HG03196 (cell line): ENCODE data around the gene WSCD1.

Source experiments
- ATAC-seq: cut with Tn5 transposase; IDR thresholded peaks from one replicate; pipeline ENCODE4 v1.9.1; 2021; ENCODE audit not compliant: unreplicated experiment

WSCD1 gene

DNA sequence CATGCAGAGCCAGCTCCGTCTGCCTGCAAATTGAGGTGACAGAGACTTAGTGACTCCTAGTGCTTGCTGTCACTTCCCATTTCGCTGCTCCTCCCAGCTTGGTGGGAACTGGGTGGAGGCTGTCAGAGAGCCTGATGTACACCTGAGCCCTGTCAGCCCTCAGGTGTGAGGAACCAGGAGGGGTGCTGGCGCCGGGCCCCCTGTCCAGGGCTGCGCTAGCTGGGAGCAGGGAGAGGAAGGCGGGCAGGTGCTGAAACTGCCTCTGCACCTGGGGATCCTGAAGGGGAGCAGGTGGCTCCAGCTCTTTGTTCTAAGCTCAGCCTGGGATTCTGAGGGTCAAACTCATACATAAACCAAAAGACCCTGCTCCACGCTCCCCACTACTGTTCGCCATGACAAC lies 10.8 kb upstream of the WSCD1 start:
- ATAC-seq: no peak

DNA sequence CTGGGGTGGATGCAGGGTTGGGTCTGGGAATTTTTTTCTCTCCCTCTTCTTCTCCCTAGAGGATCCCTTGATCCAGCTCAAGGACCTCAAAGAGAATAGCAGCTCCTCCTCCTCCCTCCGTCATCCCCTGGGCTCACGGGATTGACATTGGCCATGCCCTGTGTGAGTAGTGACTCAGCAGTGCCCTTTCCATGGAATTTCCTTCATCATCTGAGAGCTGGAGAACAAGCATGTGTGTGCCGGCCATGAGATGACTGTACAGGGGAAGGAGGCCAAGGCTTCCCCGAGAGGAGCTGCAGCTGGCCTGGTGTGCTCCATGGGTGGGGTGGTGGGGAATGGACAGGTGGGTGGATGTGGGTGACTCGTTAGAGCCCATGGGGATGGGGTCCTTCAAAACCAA lies 8.9 kb upstream of the WSCD1 start:
- no peak for ATAC-seq

DNA sequence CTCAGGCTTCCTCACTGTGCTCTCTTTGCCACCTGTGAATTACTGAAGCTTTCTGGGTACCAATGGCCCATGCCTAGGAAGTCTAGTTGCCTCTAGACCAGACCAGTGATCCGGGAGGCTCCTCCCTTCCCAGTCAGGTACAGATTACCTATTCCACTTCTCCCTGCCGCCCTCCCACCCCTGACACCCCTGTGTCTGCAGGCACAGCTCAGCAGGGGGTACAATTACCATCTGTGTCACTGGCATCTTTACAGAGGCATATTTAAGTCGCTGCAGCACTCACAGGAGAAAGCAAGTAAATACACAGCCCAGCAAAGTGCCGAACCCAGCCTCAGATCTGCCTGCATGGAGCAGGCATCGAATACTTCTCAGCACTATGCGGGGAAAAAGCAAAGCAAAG lies 5.3 kb upstream of the WSCD1 start:
- ATAC-seq: no peak

DNA sequence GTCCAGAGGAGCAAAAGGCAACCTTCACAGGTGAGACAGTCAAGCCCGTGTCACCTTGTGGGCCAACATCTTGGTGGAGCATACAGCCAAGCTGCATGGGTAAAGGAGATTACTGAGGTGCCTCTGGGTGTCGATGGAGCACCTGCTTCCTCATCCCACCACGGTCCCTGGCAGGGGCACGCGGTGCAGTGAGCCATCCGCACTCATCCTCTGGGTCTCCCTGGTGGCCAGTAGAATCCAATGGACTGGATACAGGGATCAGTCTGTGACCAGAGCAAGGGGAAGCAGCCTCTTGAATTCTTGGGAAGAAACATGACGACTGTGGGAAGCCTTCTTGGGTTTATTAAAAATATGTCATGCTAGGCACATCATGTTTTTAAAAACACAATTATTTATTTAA lies 4.8 kb upstream of the WSCD1 start:
- ATAC-seq: no peak

DNA sequence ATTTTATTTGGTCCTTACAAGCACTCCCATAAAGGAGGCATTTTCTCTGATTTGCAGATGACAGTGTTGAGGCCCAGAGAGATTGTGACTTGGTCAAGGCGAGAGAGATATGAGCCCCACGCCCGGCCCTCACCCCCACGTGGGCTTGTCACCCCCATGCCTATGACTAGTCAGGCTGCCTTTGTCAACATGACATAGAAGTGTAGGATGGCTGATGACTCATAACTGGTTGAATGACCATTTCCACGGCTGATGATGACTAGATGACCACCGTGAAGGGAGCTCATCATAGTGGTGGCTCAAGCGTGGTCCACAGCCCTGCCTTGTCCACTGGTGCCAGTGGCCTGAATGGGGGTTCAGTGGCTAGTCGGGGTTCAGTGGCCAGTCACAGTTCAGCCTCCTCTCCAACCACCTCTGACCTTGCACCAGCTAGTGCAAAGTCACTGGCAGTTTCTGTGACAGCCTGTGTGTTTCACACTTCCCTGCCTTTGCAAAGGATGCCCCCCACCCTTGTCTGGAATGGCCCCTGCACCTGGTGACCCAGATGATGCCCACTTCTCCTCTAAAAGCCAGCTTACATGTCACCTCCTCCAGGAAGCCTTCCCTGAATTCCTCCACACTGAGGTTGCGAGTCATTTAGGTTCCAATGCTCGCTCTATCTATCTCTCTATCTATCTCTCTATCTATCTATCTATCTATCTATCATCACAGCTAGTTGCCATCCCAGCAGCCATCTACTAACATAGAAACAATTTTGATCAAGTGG lies 3.8 kb upstream of the WSCD1 start:
- ATAC-seq: no peak

DNA sequence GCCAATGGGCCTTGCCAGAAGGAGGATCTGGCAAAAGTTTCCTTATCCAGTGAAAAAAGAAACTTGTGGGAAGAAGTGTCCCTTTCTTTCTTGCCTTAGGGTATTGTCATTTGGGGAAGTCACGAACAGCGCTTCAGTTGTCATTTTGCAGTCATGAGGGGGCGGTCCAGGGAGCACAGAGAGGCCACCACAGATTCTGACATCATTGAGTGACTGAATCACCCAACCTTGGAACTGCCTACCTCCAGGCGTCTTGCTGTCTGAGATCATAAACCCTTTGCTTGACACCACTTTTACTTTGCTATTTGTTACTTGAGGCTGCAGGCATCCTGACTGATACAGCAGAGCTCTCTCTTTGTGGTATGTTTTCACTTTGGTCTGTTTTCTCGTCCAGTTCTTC lies 3.1 kb upstream of the WSCD1 start:
- no peak for ATAC-seq

DNA sequence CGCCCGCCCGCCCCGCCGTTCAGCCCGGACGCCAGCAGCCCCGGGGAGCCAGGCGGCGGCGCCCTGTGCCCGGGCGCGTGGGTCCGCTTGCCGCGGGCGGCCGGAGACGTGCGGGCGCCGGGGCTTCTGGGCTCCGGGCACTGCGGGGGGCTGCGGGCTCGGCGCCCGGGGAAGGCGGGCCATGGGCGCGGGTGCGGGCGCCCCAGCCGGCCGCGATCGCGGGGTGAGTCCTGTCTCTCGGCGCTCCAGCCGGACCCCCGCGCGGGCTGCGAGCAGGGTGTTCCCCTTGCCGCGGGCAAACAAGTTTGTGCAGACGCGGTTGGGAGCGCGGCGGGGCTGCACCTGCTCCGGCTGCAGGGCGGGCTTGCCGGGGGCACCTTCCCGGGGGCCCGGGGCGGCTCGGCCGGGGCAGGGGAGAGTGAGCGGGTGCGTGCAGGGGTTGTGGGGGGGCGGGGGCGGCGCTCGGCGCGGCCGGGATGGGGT lies 292 bp downstream of the WSCD1 start:
- ATAC-seq: no peak

DNA sequence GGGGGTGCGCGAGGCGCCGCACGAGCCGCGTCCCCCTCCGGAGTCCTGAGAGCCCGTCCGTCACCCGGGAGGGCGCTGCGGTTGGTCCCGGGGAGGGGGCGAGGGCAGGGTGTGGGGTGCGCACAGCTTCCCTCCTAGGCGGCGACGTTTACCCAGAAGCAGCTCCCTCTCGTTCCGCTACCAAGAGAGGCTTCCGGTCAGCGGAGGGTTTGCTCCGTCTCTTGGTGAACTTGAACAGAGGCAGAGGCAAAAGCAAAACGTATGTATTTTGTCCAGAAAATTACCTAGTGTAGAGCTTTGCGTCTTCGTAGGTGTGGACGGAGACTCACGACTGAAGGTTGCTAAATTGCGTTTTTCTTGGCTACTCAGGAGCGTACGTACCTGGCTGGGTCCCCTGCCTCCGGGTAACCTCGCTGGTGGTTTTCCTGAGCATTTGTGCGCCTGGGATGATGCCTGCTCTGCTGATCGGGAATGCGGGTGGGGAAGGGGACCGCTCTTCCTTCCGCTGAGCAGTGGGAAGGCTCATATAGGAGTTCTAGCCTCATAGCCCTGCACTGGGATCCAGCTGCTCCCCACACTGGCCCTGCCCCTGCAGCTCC lies 833 bp downstream of the WSCD1 start:
- ATAC-seq: no peak

DNA sequence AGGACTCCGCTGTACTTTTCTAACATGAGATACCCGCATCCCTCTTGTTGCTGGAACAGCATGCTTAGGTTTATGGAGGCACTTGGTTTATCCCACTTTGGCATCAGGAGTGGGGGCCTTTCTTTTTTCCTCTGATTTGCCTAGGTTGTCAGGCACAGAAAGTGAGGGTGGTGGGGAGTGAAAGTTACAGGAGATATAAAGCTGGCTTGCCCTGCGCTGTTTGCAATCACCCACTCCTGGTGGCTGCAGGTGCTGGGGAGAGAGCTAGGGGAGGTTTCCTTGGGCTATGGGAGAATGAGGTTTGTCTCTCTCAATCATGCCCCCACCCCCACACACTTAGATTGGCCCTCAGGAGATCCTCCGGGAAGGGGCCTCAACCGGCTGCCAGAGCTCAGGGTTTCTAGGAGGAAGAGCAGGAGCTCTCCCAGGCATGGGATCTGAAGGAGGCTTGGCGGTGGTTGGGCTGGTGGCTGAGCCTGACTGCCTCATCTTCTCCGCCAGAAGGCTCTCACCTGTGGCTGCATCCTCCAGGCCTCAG lies 1.4 kb downstream of the WSCD1 start:
- no peak for ATAC-seq

DNA sequence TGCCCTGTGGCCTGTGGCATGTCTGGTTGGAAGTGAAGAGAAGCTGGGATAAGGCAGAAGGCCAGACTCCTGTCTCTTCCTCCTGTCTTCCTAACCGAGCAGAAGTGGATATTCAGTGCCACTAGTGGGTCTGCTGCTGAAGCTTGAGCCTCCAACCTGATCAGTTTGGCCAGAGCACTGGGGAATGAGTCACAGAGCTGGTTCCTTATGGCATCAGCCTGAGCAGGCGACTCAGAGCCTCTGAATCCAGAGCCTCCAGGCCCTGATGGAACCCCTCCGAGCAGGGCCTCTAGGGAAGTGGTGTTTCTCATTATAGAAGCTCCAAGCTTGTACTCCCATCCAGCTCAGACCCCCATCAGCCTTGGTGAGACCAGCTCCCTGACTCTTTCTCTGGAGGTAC lies 2.0 kb downstream of the WSCD1 start:
- no peak for ATAC-seq

DNA sequence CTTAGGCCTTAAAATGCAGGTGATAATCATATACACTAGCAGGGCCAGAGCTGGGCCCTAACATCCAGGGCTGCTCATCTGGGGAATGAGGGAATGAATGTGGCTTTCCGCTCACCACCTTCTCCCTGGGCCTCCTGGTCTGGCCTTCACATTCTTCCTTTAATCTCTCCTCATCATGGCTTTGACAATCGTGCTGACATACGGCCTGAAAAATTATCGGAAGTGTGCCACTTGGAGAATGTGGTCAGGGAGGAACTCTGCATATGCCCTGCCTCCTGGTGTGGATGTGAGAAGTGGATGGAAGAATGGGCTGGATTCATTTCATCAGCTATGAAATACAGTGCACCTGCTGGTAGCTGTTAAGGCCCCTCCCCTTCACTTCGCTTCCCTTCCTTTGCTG lies 2.4 kb downstream of the WSCD1 start:
- no peak for ATAC-seq

DNA sequence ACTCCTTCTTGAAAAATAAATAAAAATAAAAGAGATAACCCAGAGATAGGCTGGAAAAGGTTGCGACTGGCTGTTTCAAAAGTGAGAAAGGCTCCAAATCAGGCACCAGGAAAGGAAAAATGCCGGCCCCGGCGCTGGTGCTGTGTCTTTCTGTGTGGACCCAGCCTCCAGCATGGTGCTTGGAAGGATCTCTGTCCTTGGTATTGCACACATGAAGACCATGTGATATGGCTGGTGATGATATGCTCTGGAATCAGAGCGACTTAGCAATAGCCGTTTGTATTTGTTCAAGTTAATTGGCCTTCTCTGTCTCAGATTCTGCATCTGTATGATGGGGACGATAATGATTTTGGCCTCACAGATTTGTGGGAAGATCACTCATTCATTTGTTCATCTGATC lies 3.4 kb downstream of the WSCD1 start:
- ATAC-seq: no peak

DNA sequence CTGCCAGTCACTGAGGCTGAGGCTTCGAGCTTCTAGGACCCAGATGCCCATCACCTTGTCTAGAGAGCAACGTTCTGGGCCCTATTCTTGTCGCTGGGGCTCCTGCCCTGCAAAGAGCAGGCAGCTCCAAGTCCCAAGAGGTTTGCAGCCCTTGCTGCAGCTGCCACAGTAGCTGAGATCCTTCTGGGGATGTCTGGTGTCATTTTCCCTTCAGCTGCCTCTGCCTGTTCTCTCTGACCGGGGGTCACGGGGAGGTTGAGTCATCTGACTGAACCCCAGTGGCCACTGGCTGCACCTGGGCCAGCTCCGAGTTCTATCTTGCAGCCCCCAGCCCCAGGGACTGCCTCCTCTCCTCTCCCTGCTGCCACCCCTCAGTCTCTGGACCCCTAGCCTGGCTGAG lies 4.9 kb downstream of the WSCD1 start:
- no peak for ATAC-seq

DNA sequence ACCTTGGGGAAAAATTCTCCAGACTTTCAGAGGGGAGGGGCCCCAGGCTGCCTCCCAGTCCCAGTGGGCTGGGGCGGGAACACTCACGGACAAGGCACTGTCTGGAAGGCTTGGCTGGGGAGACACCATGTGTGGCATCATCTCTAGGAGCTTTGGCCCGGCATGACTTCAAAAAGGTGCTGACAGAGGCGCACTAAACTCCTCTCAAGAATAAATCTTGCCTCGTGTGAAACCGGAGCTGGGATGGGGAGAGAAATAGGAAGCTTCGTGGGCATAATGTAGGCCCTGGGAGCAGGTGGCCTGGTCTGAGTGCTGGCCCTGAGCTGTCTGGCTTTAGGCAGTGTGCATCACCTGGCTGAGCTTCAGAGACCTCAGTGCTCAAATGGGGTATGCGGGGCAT lies 5.7 kb downstream of the WSCD1 start:
- no peak for ATAC-seq

DNA sequence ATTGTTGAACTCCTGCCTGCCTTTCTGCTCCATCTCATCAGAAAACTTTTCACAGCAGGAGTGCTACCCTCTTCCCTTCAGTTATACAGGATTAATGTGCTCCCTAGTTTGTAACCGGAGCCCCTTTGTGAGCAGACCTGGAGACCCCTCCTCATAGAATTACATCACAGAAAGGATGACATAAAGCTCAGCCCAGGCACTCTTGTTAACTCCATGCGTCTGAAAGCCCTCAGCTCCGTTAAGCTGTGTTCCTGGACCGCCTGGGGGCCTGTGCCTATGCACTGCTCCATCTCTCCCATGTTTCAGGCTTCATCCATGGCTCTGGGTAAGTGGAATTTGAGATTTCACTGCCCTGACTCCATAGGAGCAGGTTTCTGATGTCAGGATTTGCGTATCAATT lies 7.6 kb downstream of the WSCD1 start:
- ATAC-seq: no peak

DNA sequence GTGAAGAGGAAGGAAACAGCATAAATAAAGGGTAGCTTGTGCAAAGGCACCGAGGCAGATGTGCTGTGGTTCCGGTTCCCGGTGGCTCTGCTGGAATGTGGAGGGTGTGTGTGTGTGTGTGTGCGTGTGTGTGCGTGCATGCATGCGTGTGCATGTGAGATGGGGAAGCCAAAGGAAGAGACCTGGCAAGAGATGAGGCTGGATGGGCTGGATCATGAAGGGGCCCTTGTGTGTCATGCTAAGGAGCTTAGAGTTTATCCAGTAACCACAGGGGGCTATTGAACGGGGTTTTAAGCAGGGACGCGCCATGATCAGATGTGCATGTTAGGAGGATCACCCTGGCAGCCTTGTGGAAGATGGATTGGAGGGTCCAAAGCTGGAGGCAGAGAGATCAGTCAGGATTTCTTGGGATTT lies 8.3 kb downstream of the WSCD1 start:
- ATAC-seq: no peak

DNA sequence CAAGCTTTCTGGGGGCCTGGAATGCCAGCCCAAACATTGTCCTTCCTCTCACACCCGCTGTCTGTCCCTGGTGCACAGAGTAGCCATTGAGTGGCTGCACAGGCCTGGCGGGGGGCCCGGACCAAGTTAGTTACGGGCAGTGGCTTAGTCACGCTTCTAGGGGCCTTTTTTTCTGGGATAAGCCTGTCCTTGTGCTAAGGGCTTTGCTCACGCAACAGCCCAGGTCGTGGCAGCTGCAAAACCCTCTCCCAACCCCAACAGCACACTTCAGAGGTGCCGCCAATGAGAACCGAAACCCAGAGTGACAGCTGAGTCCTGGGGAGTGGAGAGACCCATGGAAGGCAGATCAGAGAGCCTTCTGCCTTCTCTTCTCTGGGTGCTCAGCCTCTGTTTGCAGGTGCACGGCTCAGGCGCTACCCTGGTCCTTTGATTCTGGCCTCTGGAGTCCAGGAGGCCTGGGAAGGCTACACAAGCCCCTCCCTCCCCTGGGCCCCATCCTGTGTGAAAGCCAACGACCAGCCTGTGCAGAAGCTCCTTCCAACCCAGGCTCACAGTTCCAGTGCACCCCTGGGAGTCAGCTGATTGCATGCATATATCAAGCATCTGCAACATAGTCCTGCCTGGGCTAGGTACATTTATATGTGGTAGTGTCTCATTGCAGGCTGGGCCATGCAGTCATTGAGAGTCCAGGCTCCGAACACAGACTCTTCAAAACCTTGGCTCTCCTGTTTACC lies 9.1 kb downstream of the WSCD1 start:
- no peak for ATAC-seq

DNA sequence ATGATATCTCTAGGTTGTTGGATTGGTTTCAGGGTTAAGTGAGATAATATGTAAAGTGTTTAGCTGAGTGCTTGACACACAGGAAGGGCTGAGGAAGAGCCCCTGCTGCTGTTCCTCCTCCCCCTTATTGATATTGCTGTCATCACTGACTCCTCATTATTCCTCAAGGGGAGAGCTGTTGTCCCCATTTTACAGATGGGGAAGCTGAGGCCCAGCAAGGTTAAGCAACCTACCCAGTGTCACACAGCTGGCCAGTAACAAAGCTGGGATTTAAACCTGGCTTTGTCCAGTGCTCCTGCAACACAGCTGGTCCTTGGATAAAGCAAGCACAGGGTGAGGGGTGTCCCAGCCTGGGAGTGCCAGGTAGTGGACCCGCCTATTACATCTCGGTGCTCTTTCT lies 9.8 kb downstream of the WSCD1 start:
- ATAC-seq: no peak

DNA sequence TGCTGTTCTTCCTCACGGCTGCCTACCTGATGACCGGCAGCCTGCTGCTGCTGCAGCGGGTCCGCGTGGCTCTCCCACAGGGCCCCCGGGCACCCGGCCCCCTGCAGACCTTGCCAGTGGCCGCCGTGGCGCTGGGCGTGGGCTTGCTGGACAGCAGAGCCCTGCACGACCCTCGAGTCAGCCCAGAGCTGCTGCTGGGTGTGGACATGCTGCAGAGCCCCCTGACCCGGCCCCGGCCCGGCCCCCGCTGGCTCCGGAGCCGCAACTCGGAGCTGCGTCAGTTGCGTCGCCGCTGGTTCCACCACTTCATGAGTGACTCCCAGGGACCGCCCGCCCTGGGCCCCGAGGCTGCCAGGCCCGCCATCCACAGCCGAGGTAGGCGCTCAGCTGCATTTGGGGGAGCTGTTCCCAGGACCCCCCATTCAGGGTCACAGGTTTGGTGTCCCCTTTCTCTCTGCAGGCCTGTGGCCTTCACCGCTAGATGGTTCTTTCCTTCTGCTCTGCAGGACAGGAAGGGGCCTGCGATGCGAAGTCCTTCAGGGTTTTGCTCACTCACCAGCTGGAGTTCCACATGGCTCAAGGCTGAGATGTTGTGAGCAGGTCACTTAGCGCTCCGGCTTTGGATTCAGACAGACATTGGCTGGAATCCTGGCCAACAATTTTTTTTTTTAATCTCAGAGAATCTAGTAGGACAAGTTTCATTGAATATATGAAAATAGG lies 10.7 kb downstream of the WSCD1 start:
- no peak for ATAC-seq

DNA sequence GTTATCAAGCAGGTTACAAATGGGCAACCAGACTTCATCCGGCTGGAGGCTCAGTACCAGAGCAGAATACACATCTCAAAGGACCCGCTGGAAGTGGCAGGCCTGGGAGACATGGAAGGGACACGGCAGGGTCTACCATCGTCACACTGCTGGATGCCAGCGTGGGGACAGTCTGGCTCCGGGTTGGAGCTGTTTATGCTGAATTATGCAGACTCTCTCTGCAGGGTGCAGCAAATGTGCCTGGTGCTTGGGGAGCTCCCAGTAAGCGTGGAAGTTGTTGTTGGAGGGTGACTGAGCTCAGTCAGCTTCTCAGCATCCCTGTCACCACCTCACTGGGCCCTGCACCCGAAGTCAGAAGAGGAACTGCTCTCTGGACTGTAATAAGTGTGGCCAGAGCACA lies 12.2 kb downstream of the WSCD1 start:
- no peak for ATAC-seq
